ENCODE results near the gene HECA.

Gene HECA

GRCh38 chr6:139172151-139172550 is 37.3 kb downstream of the HECA start:
- H3K27ac ChIP-seq, result no peak overlapping the region
- TF ChIP-seq, protein P1, sequence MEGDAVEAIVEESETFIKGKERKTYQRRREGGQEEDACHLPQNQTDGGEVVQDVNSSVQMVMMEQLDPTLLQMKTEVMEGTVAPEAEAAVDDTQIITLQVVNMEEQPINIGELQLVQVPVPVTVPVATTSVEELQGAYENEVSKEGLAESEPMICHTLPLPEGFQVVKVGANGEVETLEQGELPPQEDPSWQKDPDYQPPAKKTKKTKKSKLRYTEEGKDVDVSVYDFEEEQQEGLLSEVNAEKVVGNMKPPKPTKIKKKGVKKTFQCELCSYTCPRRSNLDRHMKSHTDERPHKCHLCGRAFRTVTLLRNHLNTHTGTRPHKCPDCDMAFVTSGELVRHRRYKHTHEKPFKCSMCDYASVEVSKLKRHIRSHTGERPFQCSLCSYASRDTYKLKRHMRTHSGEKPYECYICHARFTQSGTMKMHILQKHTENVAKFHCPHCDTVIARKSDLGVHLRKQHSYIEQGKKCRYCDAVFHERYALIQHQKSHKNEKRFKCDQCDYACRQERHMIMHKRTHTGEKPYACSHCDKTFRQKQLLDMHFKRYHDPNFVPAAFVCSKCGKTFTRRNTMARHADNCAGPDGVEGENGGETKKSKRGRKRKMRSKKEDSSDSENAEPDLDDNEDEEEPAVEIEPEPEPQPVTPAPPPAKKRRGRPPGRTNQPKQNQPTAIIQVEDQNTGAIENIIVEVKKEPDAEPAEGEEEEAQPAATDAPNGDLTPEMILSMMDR (IDR thresholded peaks at IDR 0.05), result no peak
- no peak overlapping the region for H3K4me3 ChIP-seq
- no peak for DNase-seq (ENCODE audit: low spot score)

- Histone ChIP-seq H3K27ac (no peak overlapping the region), H3K4me3 (no peak overlapping the region)
- DNase-seq (ENCODE audit: low spot score), result no peak
- TF ChIP-seq, protein P1 (IDR thresholded peaks at IDR 0.05), result no peak
Observed at GRCh38 chr6:139172567-139172966, 37.7 kb downstream of the HECA start.

DNA sequence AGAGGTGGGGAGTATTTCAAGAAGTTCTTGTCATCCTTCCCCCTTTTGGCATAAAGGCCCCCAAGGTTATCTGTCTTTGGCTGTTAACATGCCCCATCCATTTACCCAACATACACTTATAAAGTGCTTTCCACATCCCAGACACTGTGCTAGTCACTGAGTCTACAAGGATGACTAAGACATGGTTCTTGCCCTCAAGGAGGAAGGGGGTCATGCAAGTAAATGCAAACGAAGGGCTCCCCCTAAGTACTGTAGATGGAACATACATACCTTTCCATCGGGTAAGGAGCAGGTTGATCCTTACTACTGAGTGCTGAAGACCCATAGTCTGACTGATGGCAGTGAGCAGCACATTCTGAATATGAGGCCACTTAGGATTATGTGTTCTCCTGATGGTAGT is 38.3 kb downstream of the HECA start:
- no peak overlapping the region for H3K4me3 ChIP-seq
- TF ChIP-seq, protein P1 (IDR thresholded peaks at IDR 0.05), result no peak
- no peak for DNase-seq (ENCODE audit: low spot score)
- H3K27ac ChIP-seq, result no peak overlapping the region

- DNase-seq (ENCODE audit: low spot score), result no peak
- no peak overlapping the region for H3K4me3 ChIP-seq
- TF ChIP-seq, protein P1 (IDR thresholded peaks at IDR 0.05), result no peak
- no peak overlapping the region for H3K27ac ChIP-seq
Observed at GRCh38 chr6:139173822-139174221, 38.9 kb downstream of the HECA start.

GRCh38 chr6:139174961-139175360 is 40.1 kb downstream of the HECA start:
- Histone ChIP-seq H3K27ac (no peak overlapping the region), H3K4me3 (no peak overlapping the region)
- TF ChIP-seq, protein P1 (IDR thresholded peaks at IDR 0.05), result no peak
- no peak for DNase-seq (ENCODE audit: low spot score)

DNA sequence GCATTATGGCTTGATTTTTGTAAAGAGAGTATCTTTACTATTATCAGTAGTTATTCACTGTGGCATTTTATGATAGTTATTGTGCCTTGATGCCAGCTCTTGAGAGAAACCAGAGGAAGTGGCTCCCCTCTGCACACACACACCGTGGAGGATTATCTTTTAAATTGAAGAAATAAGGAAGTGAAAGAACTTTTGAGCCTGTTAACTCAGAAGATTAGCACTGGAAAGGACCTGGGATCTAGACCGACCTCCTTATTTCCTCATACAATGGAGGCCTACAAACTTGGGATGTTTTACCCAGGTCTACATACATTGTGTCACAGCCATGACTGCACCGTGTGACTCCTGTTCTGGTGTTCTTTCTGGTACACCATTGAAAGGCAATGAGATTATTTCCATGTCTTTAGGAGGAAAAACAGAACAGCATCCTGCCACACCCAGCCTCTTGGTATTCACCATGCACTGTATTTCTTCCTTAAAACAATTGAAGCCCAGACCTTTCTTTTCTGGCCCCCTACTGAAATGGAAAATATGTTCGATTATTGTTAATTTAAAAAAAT is 40.6 kb downstream of the HECA start:
- Histone ChIP-seq H3K4me3 (no peak overlapping the region), H3K27ac (no peak overlapping the region)
- no peak for DNase-seq (ENCODE audit: low spot score)
- TF ChIP-seq, protein P1 (IDR thresholded peaks at IDR 0.05), result no peak

DNA sequence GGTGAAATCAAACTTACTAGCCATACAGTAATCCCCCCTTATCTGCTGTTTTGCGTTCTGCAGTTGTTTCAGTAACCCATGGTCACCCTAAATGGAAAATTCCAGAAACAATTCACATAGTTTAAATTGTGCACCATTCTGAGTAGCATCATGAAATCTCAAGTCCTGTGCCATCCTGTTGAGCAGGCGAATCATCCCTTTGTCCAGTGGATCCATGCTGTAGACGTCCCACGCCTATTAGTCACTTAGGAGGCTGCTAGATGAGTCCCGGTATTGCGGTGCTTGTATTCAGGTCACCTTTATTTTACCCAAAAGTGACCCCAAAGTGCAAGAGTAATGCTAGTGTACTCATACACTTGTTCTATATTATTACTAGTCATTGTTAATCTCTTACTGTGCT is 46.4 kb downstream of the HECA start:
- H3K4me3 ChIP-seq, result no peak overlapping the region
- no peak for DNase-seq (ENCODE audit: low spot score)
- TF ChIP-seq, protein P1 (IDR thresholded peaks at IDR 0.05), result no peak
- H3K27ac ChIP-seq, result no peak overlapping the region
